BLaER1 (cell line): Measurements from ENCODE around the gene ZNF385D.

Experiments
- H3K27ac ChIP-seq: shearing (Covaris generic); formaldehyde crosslinking; 2 replicates; pipeline ENCODE4 v1.8.1; 2022
- H3K27me3 ChIP-seq: shearing (Covaris generic); formaldehyde crosslinking; 2 replicates; pipeline ENCODE4 v1.8.1; 2022
- H3K36me3 ChIP-seq: shearing (Covaris generic); formaldehyde crosslinking; 2 replicates; pipeline ENCODE4 v1.8.1; 2022
- H3K4me1 ChIP-seq: shearing (Covaris generic); formaldehyde crosslinking; 2 replicates; pipeline ENCODE4 v1.8.1; 2022
- H3K4me2 ChIP-seq: shearing (Covaris generic); formaldehyde crosslinking; 2 replicates; pipeline ENCODE4 v1.8.1; 2022
- H3K4me3 ChIP-seq: shearing (Covaris generic); formaldehyde crosslinking; 2 replicates; pipeline ENCODE4 v1.8.1; 2022
- H3K9ac ChIP-seq: shearing (Covaris generic); formaldehyde crosslinking; 2 replicates; pipeline ENCODE4 v1.8.1; 2022
- H3K9me3 ChIP-seq: shearing (Covaris generic); formaldehyde crosslinking; 2 replicates; pipeline ENCODE4 v1.8.1; 2022
- H4K20me1 ChIP-seq: shearing (Covaris generic); formaldehyde crosslinking; 2 replicates; pipeline ENCODE4 v1.8.1; 2022
- Cebpa-rat ChIP-seq: shearing (Covaris generic); IDR thresholded peaks from 2 replicates; pipeline ENCODE4 v1.8.1; 2022

ZNF385D gene

GRCh38 chr3:21446945-21447475 is 304.0 kb downstream of the ZNF385D start:
- Histone ChIP-seq H3K4me2 (no peak overlapping the region), H4K20me1 (no peaks in the 10 kb centered on the region), H3K4me1 (no peaks in the 10 kb centered on the region), H3K9ac (no peak overlapping the region), H3K4me3 (no peak overlapping the region), H3K9me3 (no peaks in the 10 kb centered on the region), H3K27me3 (no peaks in the 10 kb centered on the region), H3K36me3 (no peaks in the 10 kb centered on the region), H3K27ac (no peak overlapping the region)
- no peak for TF ChIP-seq Cebpa-rat

DNA sequence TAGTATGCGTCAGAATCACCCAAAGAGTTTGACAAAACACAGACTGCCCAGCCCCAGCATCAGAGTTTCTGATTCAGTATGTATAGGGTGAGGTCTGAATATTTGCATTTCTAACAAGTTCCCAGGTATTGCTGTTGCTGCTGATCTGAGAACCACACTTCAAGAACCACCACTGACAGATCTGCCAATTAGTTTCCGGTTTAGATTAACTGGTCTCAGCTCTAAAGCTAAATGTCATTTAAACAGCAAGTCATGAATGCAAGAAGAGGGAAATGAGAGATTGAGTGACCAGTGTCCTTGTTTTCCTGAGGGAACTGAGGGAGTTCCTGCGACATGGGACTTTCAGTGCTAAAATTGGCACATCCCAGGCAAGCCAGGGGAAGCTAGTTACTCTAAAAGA is 305.0 kb downstream of the ZNF385D start:
- Histone ChIP-seq H3K9ac (no peak overlapping the region), H4K20me1 (no peaks in the 10 kb centered on the region), H3K4me1 (no peaks in the 10 kb centered on the region), H3K9me3 (no peaks in the 10 kb centered on the region), H3K27ac (no peak overlapping the region), H3K36me3 (no peaks in the 10 kb centered on the region), H3K4me3 (no peak overlapping the region), H3K27me3 (no peaks in the 10 kb centered on the region), H3K4me2 (no peak overlapping the region)
- no peak for TF ChIP-seq Cebpa-rat

DNA sequence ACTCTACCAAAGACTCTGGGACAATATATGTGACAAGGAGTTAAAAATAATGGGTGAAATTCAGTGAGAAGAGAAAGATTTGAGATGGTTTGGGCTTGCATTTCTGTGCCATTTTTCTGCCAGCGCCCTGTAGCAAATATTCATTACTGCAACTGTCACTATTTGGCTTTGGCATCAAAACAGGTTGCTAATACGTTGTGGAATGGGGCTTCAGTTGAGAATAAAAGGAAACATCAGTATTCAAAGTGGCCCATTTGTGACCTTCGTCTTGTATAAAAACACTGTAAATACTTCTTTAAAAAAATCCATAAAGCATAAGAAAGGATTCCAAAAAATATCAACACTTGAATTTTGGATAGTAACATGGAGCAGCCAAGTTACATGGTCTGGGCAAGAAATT is 309.2 kb downstream of the ZNF385D start:
- H3K27ac ChIP-seq = no peak overlapping the region
- no peak overlapping the region for H3K9ac ChIP-seq
- TF ChIP-seq Cebpa-rat = no peak
- H3K36me3 ChIP-seq = no peaks in the 10 kb centered on the region
- no peaks in the 10 kb centered on the region for H3K4me1 ChIP-seq
- no peaks in the 10 kb centered on the region for H4K20me1 ChIP-seq
- H3K27me3 ChIP-seq = no peaks in the 10 kb centered on the region
- no peak overlapping the region for H3K4me2 ChIP-seq
- no peak overlapping the region for H3K4me3 ChIP-seq
- H3K9me3 ChIP-seq = no peaks in the 10 kb centered on the region

GRCh38 chr3:21436835-21437234 is 314.2 kb downstream of the ZNF385D start:
- no peaks in the 10 kb centered on the region for H4K20me1 ChIP-seq
- no peaks in the 10 kb centered on the region for H3K36me3 ChIP-seq
- no peaks in the 10 kb centered on the region for H3K27me3 ChIP-seq
- no peak overlapping the region for H3K9ac ChIP-seq
- no peaks in the 10 kb centered on the region for H3K9me3 ChIP-seq
- H3K27ac ChIP-seq = no peak overlapping the region
- no peak for TF ChIP-seq Cebpa-rat
- H3K4me1 ChIP-seq = no peaks in the 10 kb centered on the region
- H3K4me3 ChIP-seq = no peak overlapping the region
- no peak overlapping the region for H3K4me2 ChIP-seq

- Histone ChIP-seq H4K20me1 (no peaks in the 10 kb centered on the region), H3K27ac (no peak overlapping the region), H3K4me1 (no peaks in the 10 kb centered on the region), H3K9ac (no peak overlapping the region), H3K27me3 (no peaks in the 10 kb centered on the region), H3K4me2 (no peak overlapping the region), H3K4me3 (no peak overlapping the region), H3K36me3 (no peaks in the 10 kb centered on the region), H3K9me3 (no peaks in the 10 kb centered on the region)
- no peak for TF ChIP-seq Cebpa-rat
Measured at GRCh38 chr3:21435871-21436270, 315.1 kb downstream of the ZNF385D start.

DNA sequence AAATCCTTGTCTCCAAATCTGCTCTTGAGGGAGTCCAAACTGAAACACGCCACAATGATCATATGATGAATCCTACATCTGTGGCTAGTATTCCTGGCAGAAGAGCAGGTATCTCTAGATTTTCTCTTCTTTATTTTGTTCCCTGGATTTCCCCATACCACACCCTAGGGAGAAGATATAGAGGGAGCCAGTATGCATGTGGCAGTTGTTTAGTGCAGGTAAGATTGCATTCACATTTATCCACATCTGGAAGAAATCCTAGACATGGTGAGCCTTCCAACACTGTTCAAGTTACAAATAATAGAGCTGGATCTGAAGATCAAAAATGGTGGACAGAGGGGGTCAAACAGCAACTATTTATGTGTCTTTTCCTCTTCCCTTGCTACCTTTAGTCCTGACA is 316.7 kb downstream of the ZNF385D start:
- no peaks in the 10 kb centered on the region for H3K9me3 ChIP-seq
- TF ChIP-seq Cebpa-rat = no peak
- H3K4me3 ChIP-seq = no peak overlapping the region
- H3K27ac ChIP-seq = no peak overlapping the region
- H3K27me3 ChIP-seq = no peaks in the 10 kb centered on the region
- H3K4me2 ChIP-seq = no peak overlapping the region
- no peak overlapping the region for H3K9ac ChIP-seq
- H3K4me1 ChIP-seq = no peaks in the 10 kb centered on the region
- H3K36me3 ChIP-seq = no peaks in the 10 kb centered on the region
- H4K20me1 ChIP-seq = no peaks in the 10 kb centered on the region

DNA sequence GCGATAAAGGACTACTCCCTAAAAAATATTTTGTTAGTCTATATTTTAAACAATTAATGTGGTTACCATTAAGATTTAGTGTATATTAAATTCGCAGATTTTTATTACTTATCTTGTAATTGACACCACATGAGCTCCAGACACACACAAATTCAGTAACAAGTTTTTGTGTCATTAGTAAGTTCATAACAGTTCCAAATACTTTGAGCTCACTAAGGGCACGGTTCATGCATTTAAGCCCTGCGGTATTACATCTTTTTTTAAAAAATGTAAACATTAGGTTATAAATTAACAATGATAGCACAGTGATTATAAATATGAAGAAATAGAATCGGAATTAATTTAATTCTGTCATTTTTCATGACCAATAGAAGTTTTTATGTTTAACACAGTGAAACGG is 317.3 kb downstream of the ZNF385D start:
- TF ChIP-seq Cebpa-rat = no peak
- Histone ChIP-seq H3K9me3 (no peaks in the 10 kb centered on the region), H3K4me3 (no peak overlapping the region), H3K27me3 (no peaks in the 10 kb centered on the region), H3K4me2 (no peak overlapping the region), H3K36me3 (no peaks in the 10 kb centered on the region), H4K20me1 (no peaks in the 10 kb centered on the region), H3K27ac (no peak overlapping the region), H3K4me1 (no peaks in the 10 kb centered on the region), H3K9ac (no peak overlapping the region)

DNA sequence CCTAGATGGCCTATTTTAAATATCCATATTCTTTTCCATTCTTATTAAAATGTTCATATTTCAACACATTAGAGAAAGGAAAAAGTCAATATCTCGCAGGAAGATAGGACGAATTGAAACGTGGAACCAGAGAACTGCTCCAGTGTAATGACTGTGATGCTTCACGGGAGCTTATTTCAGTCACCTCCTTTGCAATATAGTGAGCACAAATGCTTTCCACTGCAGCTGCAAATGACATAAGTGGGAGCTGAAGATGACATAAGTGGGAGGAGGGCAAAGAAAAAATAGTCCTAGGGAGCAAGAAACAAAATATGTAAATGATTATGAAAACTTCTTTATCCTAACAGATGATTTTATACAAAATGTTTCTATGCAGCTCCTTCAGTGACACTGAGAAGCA is 324.1 kb downstream of the ZNF385D start:
- no peak overlapping the region for H3K9ac ChIP-seq
- no peaks in the 10 kb centered on the region for H3K27me3 ChIP-seq
- no peak overlapping the region for H3K4me3 ChIP-seq
- no peaks in the 10 kb centered on the region for H4K20me1 ChIP-seq
- no peak overlapping the region for H3K4me2 ChIP-seq
- no peak for TF ChIP-seq Cebpa-rat
- no peaks in the 10 kb centered on the region for H3K4me1 ChIP-seq
- no peaks in the 10 kb centered on the region for H3K36me3 ChIP-seq
- no peaks in the 10 kb centered on the region for H3K9me3 ChIP-seq
- no peak overlapping the region for H3K27ac ChIP-seq

GRCh38 chr3:21425715-21426114 is 325.3 kb downstream of the ZNF385D start:
- no peak overlapping the region for H3K4me3 ChIP-seq
- H3K36me3 ChIP-seq = no peaks in the 10 kb centered on the region
- no peak for TF ChIP-seq Cebpa-rat

DNA sequence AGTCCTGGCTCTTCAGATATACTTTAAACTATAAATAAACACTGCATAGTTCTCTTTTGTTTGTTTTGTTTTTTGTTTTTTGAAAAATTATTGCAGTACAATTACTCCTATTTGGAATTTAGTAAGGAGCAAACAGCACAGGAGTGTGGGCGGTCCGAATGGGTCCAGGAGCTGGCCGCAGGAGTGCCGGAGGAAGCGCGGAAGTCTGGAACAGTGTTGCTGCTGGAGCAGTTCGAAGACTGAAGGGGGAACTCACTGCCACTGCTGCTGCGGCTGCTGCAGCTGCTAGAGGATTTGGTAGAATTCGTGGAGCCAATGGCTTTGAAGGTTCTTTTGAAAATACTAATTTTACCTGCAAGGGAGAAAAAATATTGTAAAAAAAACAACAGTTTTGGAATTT is 329.9 kb downstream of the ZNF385D start:
- Histone ChIP-seq H3K4me1 (no peaks in the 10 kb centered on the region), H4K20me1 (no peaks in the 10 kb centered on the region), H3K4me2 (no peak overlapping the region), H3K9me3 (no peaks in the 10 kb centered on the region), H3K4me3 (no peak overlapping the region), H3K27me3 (no peaks in the 10 kb centered on the region), H3K36me3 (no peaks in the 10 kb centered on the region), H3K27ac (no peak overlapping the region), H3K9ac (no peak overlapping the region)
- no peak for TF ChIP-seq Cebpa-rat

More at GRCh38 chr3:21425715-21426114, 325.3 kb downstream of the ZNF385D start:
- Histone ChIP-seq H3K9me3 (no peaks in the 10 kb centered on the region), H4K20me1 (no peaks in the 10 kb centered on the region), H3K27ac (no peak overlapping the region), H3K4me1 (no peaks in the 10 kb centered on the region), H3K4me2 (no peak overlapping the region), H3K9ac (no peak overlapping the region), H3K27me3 (no peaks in the 10 kb centered on the region)

DNA sequence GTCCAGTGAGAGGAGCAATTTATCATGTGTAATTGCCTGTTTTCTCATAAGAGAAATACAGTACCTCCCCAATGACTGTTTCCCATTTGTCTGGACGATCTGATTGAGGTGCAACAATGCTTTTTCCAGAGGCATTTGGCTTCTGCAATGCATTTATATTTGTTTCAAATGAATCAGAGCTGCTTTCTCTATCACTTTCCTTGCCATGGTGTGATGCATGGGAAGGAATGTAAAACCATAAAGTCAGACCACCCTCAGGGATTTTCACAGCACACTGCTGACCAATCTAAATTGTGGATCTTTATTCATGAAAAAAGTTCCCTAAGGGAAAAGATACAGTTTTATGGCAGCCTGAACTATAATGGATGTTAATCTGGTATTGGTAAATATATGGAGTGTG is 333.0 kb downstream of the ZNF385D start:
- H3K27ac ChIP-seq = no peak overlapping the region
- H3K9me3 ChIP-seq = no peaks in the 10 kb centered on the region
- no peaks in the 10 kb centered on the region for H3K27me3 ChIP-seq
- no peaks in the 10 kb centered on the region for H4K20me1 ChIP-seq
- H3K9ac ChIP-seq = no peak overlapping the region
- H3K4me3 ChIP-seq = no peak overlapping the region
- no peaks in the 10 kb centered on the region for H3K36me3 ChIP-seq
- no peaks in the 10 kb centered on the region for H3K4me1 ChIP-seq
- H3K4me2 ChIP-seq = no peak overlapping the region
- TF ChIP-seq Cebpa-rat = no peak
